Hematopoietic multipotent progenitor cell treated with erythropoietin and hydrocortisone succinate and interleukin-3 and kit ligand, for 17 days (in vitro differentiated cells): ENCODE measurements around the gene SWSAP1.
"Not testable (repeated sequence)": the region's sequence is repeated elsewhere in the genome, so short reads cannot be mapped to it uniquely, and the experiment has no call there.

Experiments used
- DNase-seq: peaks from one replicate; pipeline ENCODE4 v3.0.0-alpha.2; 2015; ENCODE audit warnings: low spot score

SWSAP1 gene

DNA sequence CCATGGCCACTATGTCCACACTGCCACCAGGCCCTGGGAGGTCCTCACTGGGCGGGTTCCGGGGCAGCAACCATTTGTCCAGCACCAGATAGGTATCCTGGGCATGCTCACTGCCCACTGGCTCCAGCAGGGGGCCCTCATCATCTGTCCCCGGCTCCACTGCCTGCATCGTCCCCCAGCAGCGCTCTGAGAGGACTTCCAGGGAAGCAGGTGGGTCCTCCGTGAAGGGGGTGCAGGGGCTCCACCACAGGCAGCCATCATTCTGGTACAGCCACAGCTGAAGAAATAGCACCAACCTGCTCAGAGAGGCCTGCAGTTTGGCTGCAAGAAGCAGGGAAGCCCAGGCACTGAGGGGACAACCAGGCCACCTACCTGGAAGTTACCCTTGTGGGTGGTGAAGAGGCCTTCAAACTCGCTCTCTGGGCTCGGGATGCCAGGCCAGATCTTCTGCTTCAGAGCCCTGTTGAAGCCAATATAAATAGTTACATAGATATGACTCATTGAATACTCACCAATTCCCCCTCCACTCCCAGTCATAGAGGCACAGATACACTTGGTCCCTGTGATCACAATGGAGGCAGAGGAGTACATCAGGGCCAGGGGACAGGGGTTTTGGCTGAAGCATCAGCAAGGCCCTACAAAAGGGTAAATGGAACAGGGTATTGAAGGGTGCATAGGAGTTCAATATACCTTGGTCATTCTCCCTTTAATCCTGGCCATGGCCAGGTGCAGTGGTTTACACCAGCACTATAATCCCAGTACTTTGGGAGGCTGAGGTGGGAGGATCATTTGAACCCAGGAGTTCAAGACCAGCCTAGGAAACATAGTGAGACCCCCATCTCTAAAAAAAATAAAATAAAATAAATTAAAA is 4.1 kb downstream of the SWSAP1 start:
- peak; percentile 54 for DNase-seq

DNA sequence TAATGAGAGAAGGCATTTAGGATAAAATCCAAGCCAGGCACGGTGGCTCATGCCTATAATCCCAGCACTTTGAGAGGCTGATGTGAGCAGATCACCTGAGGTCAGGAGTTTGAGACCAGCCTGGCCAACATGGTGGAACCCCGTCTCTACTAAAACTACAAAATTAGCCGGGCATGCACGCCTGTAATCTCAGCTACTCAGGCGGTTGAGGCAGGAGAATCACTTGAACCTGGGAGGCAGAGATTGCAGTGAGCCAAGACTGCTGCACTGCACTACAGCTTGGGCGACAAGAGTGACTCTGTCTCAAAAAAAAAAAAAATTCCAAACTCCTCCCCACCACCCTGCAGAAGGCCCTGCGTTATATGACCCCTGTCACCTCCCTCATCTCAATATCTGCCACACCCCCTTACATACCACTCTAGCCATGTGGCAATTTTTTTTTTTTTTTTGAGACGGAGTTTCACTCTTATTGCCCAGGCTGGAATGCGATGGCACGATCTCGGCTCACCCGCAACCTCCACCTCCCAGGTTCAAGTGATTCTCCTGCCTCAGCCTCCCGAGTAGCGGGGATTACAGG is 4.9 kb downstream of the SWSAP1 start:
- DNase-seq, result not testable (repeated sequence)

DNA sequence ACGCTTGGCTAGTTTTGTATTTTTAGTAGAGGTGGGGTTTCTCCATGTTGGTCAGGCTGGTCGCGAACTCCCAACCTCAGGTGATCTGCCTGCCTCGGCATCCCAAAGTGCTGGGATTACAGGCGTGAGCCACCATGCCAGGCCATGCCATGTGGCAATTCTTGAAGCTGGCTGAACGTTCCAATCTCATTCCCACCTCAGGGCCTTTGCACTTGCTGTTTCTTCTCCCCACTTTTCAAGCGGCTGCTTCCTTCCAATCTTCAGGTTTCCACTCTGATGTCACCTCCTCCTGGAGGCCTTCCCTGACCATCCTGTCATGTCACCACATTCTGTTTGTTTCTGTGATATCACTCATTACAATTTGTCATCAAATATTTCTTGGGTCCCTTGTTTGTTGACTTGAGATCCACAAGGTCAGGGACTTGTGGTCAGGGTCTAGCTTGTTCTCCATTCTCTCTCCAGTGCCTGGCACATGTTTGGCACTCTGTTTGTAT is 5.4 kb downstream of the SWSAP1 start:
- DNase-seq, result no peak

GRCh38 chr19:11380653-11381537 is 6.4 kb downstream of the SWSAP1 start:
- peak; percentile 96 for DNase-seq

GRCh38 chr19:11382898-11383705 is 8.6 kb downstream of the SWSAP1 start:
- DNase-seq, result peak; percentile 88

DNA sequence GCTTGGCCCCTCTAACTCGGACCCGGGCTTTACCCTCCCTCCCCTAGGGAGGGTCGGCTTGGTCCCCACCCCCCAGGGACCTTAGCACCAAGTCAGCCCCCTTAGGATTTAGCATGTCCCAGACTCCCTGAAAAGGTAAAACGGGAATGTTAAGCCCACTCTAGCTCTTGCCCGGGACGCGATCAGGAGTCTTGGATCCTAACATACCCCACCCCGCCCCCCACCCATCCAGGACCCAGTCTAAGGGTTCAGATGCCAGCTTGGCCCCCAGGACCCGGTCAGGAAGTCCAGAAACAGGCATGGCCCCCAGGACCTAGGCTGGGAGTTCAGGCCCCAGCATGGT is 9.2 kb downstream of the SWSAP1 start:
- DNase-seq, result no peak

DNA sequence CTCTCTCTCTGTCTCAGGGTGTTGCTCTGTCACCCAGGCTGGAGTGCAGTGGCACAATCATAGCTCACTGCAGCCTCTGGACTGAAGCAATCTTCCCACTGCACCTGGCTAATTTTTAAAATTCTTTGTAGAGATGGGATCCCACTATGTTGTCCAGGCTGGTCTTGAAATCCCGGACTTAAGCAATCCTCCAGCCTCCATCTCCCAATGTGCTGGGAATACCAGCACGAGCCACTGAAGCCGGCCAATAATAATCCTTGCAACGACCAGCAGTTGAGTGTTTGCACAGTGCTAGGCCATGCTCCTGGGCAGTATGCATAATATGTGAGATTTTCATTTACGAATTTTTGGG is 10.3 kb downstream of the SWSAP1 start:
- no peak for DNase-seq

- no peak for DNase-seq
Observed at GRCh38 chr19:11387162-11388034, 12.9 kb downstream of the SWSAP1 start.

DNA sequence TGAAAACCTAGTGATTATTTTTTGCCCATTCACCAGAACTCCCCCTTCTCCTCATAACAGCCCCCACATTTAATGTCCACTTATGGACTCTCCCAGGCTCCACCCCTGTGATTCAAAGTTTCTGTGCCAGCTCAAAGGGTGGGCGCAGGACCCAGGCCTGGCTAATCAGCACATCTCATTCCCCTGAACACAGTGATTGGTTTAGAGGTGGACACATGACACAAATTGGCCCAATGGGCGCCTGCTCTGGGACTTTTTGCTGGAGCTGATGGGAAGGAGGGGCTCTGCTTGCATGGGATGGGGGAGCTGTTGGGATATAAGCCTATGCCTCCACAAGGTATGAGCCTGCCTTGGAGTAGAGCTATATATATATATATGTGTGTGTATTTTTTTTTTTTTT is 15.9 kb downstream of the SWSAP1 start:
- DNase-seq, result no peak

DNA sequence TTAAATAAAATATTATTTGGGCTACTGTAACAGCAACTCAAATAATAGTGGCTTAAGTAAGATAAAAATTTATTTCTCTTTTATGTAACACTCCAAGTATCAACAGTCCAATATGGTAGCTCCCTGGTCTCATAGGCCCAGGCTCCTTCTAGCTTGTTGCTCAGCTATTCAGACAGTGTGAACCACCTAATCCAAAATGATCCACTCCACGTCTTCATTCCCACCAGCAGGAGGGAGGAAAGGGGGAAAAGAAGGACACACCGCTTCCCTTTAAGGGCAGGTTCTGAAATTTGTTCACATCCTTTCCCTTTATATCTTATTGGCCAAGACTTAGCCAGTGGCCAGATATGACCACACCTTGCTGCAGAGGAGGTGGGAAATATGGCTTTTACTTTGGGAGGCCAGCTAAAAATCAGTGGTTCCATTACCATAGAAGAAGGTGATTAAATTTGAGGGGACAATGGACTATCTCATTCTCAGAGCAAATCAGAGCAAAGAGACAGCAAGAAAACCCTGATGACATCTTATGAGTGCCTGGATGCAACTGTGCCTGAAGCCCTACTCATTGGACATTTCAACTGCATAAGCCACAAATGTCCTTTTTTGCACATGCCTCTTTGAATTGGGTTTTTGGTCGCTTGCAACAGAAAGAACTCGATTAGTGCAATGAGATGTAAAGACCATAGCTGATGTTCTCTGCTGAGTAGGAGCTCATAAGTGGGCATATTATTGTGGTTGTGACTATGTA is 16.6 kb downstream of the SWSAP1 start:
- DNase-seq, result no peak

DNA sequence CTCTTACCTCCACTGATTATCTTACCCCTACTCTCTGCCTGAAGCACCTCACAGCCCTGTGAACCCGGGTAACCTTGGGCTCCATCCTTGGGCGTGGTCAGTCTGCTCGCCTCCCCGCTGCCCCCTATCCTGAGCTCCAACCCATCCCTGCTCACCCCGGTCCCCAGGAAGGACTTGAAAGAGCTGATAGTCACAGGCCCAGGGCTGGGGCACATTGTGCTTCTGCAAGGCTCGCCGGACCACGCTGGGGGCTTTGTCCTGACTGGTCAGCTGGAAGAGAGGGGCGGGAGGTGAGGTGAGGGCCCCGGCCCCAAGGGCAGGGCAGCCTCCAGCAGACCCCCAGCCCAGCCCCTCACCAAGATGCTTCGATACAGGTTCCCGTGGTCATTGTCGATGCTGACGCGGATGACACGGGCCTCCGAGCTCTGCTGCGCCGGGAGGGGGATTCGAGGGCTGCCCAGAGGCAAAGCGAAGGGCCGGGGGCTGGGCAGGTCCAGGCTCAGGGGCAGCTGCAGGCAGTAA is 22.7 kb downstream of the SWSAP1 start:
- no peak for DNase-seq

GRCh38 chr19:11399667-11400066 is 25.2 kb downstream of the SWSAP1 start:
- DNase-seq, result no peak

DNA sequence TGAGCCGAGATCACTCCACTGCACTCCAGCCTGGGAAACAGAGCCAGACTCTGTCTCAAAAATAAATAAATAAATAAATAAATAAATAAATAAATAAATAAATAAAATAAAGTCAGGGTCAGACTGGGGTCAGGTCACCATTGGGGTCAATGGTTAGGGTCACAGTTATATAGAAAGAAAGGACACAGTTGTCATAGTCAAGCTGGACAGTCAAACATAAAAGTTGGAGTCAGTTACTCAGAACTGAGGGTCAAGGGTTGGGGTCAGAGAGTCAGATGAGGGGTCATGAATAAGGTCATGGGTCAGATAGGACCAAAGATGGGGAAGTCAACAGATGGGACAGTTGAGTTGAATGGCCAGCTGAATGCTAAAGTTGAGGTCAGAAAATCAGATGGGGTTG is 26.3 kb downstream of the SWSAP1 start:
- DNase-seq, result no peak

GRCh38 chr19:11401808-11402543 is 27.5 kb downstream of the SWSAP1 start:
- DNase-seq, result no peak

DNA sequence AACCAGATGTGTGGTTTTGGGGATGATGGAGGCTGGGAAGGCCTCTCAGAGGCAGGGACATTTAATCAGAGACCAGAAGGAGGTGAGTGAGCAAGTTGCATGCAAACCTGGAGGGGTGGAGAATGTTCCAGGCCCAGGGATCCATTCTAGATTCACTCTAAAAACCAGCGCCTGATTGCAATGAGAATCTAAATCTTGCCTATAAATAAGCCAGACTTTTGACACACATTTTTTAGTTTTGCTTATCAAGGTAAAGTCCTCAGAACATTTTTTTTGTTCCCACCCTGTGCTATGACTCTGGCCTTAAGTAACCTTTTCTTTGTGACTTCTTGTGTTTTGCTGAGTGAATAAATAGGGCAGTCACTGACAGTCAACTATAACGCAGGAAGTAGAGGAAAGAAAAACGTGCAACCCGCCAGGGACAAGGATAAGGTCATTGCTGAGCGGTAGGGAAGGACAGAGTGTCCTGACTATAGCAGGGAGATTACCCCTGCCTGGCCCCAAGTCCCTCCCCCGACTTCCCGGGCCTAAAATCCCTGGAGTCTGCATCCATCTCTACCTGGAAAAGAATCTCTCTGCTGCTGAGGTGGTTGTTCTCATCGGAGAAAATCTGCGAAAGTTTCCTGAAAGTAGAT is 30.2 kb downstream of the SWSAP1 start:
- DNase-seq, result no peak

- peak; percentile 43 for DNase-seq
Observed at GRCh38 chr19:11405846-11406643, 31.6 kb downstream of the SWSAP1 start.

GRCh38 chr19:11406703-11407236 is 32.3 kb downstream of the SWSAP1 start:
- not testable (repeated sequence) for DNase-seq

DNA sequence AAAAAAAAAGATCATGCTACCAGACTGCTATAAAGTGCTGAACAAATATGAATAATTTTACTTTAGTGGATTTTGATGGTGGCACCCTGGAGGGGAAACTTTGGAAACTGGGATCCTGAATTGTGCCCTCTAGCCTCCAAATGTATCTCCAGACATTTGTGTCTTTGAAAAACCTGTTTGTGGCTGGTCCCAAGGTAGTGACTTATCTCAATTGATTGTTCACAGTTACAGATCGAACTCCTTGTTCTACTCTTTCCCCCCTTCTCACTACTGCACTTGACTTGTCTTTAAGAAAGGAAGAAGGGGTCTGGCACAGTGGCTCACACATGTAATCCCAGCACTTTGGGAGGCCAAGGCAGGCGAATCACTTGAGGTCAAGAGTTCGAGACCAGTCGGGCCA is 34.1 kb downstream of the SWSAP1 start:
- DNase-seq, result no peak
